PFSK-1 (cell line): ENCODE measurements around the gene CAMTA1.

Experiments used
- POLR2AphosphoS5 ChIP-seq: IDR thresholded peaks from 2 replicates; pipeline ENCODE4 v1.6.1; 2012; ENCODE audit warnings: low read depth, mild to moderate bottlenecking, control low read depth, low read length, moderate library complexity
- REST ChIP-seq, 2 experiments: IDR thresholded peaks; 2 replicates each; pipeline versions ENCODE4 v1.6.1 to v1.8.0; 2011 to 2012; ENCODE audit warnings: low read depth in 2 of 2, low read length in 2 of 2, control low read depth in 1 of 2, inconsistent platforms in 1 of 2, mild to moderate bottlenecking in 1 of 2, moderate library complexity in 1 of 2; ENCODE audit not compliant: insufficient read depth in 1 of 2

- TF ChIP-seq POLR2AphosphoS5: no peak
- no peak for TF ChIP-seq REST (IDR thresholded peaks at IDR 0.05; ENCODE audit: insufficient read depth in 1 of 2, low read depth in 2 of 2, low read length in 2 of 2)
These were observed 122.6 kb downstream of the CAMTA1 start for GRCh38 chr1:6907676-6908434.
